A673 (cell line): ENCODE results near the gene RNF38. TPM values are rescaled to one million over a fixed set of nuclear protein-coding genes. Genes with fewer than 3 reads are reported as not detected.

Experiments
- BruUV-seq: library from RNA; stranded (reverse); fragments of 400-500 nt; replicated peaks from 2 replicates; lab custom pipeline; 2021; lab: Mats Ljungman, UMichigan
- CTCF ChIA-PET: fragments of 300-600 bp; sonication (Branson Sonifier 250); formaldehyde crosslinking; loops from one replicate; lab custom pipeline; 2022; ENCODE audit warnings: antibody characterized with exemption; lab: Charles Lee
- POLR2A ChIA-PET: fragments of 300-600 bp; sonication (Branson Sonifier 250); formaldehyde crosslinking; loops from one replicate; lab custom pipeline; 2022; ENCODE audit warnings: antibody characterized with exemption; ENCODE audit not compliant: low non-redundant PET; lab: Charles Lee
- DNase-seq: peaks from one replicate; pipeline ENCODE4 v3.0.0-alpha.2; 2015; ENCODE audit warnings: low spot score
- H3K27ac ChIP-seq: fragments of 200-600 bp; sonication (generic); 2 replicates; pipeline ENCODE4 v1.5.1; 2016; ENCODE audit warnings: mixed run types, low read depth, mild to moderate bottlenecking, mixed read lengths, antibody characterized with exemption, low read length; ENCODE audit not compliant: poor library complexity, severe bottlenecking
- H3K27me3 ChIP-seq: fragments of 200-600 bp; sonication (generic); replicated peaks from 2 replicates; pipeline ENCODE4 v1.6.1; 2017; ENCODE audit warnings: mixed run types, low read depth, mild to moderate bottlenecking, mixed read lengths, antibody characterized with exemption, low read length; ENCODE audit not compliant: insufficient read depth, poor library complexity
- H3K36me3 ChIP-seq: fragments of 200-600 bp; sonication (generic); 2 replicates; pipeline ENCODE4 v1.6.1; 2016; ENCODE audit warnings: mixed run types, mild to moderate bottlenecking, mixed read lengths, antibody characterized with exemption, low read length; ENCODE audit not compliant: insufficient read depth, poor library complexity, severe bottlenecking
- H3K4me1 ChIP-seq: fragments of 200-600 bp; sonication (generic); 2 replicates; pipeline ENCODE4 v1.6.1; 2017; ENCODE audit warnings: mixed run types, mild to moderate bottlenecking, mixed read lengths, antibody characterized with exemption, low read length; ENCODE audit not compliant: insufficient read depth, poor library complexity, severe bottlenecking
- H3K4me3 ChIP-seq: fragments of 200-600 bp; sonication (generic); 2 replicates; pipeline ENCODE4 v1.5.1; 2016; ENCODE audit warnings: low read depth, mixed run types, mild to moderate bottlenecking, mixed read lengths, low read length; ENCODE audit not compliant: poor library complexity, severe bottlenecking
- H3K9me3 ChIP-seq: fragments of 200-600 bp; sonication (generic); 2 replicates; pipeline ENCODE4 v1.6.1; 2016; ENCODE audit warnings: mixed run types, low read depth, mild to moderate bottlenecking, mixed read lengths, antibody characterized with exemption, low read length; ENCODE audit not compliant: poor library complexity, severe bottlenecking
- CTCF ChIP-seq: fragments of 300-800, 200-600 bp; sonication (generic); conservative IDR thresholded peaks from 2 replicates; pipeline ENCODE4 v1.5.1; 2017; ENCODE audit warnings: low read depth, mild to moderate bottlenecking, antibody characterized with exemption, low read length, moderate library complexity, mixed read lengths
- EZH2 ChIP-seq: fragments of 200-600 bp; sonication (generic); IDR thresholded peaks from 2 replicates; pipeline ENCODE4 v1.6.1; 2017; ENCODE audit warnings: borderline replicate concordance, low read depth, mild to moderate bottlenecking, mixed read lengths, antibody characterized with exemption, low read length; ENCODE audit not compliant: poor library complexity, severe bottlenecking
- intact Hi-C: fragments of 100-400 bp; cut with micrococcal nuclease; formaldehyde crosslinking; loops from one replicate; pipeline ENCODE4 v1.10.0; 2022; ENCODE audit not compliant: unreplicated experiment
- total RNA-seq: library from RNA; stranded (reverse); gene quantifications from 2 replicates; pipeline ENCODE4 v1.2.3, GENCODE V29; 2021

RNF38 gene
- total RNA-seq, 1 experiment from 2014 or later: 26.6 TPM

GRCh38 chr9:36431078-36431477 is 31.0 kb upstream of the RNF38 start:
- Histone ChIP-seq H3K4me3 (no peak overlapping the region), H3K4me1 (peaks cover 4% of the 10 kb centered on the region), H3K36me3 (no peaks in the 10 kb centered on the region), H3K27me3 (no peaks in the 10 kb centered on the region), H3K9me3 (no peaks in the 10 kb centered on the region), H3K27ac (no peak overlapping the region)
- ChIA-PET CTCF (no interaction called here), POLR2A (no interaction called here)
- intact Hi-C loops: no loop called here
- TF ChIP-seq EZH2: no peak
- TF ChIP-seq CTCF: no peak
- DNase-seq: no peak
- no TSS peak for BruUV-seq

GRCh38 chr9:36426945-36427344 is 26.9 kb upstream of the RNF38 start:
- no peak for TF ChIP-seq EZH2
- TF ChIP-seq CTCF: no peak
- Histone ChIP-seq H3K4me1 (peaks cover 4% of the 10 kb centered on the region), H3K9me3 (no peaks in the 10 kb centered on the region), H3K36me3 (no peaks in the 10 kb centered on the region), H3K4me3 (no peak overlapping the region), H3K27ac (no peak overlapping the region), H3K27me3 (no peaks in the 10 kb centered on the region)
- no TSS peak for BruUV-seq
- peak; percentile 10 for DNase-seq
- ChIA-PET POLR2A (no interaction called here), CTCF (no interaction called here)
- intact Hi-C loops: no loop called here

- DNase-seq: no peak
- H3K36me3 ChIP-seq: no peaks in the 10 kb centered on the region
- H3K4me3 ChIP-seq: no peak overlapping the region
- ChIA-PET POLR2A (no interaction called here), CTCF (no interaction called here)
- H3K27me3 ChIP-seq: no peaks in the 10 kb centered on the region
- intact Hi-C loops: no loop called here
- H3K9me3 ChIP-seq: no peaks in the 10 kb centered on the region
- no peak for TF ChIP-seq CTCF
- TF ChIP-seq EZH2: no peak
- H3K27ac ChIP-seq: no peak overlapping the region
- BruUV-seq: no TSS peak
- H3K4me1 ChIP-seq: peaks cover 4% of the 10 kb centered on the region
These were observed 26.3 kb upstream of the RNF38 start for GRCh38 chr9:36426348-36426747.
